ENCODE data around the gene SPAG16.

SPAG16 gene

GRCh38 chr2:214220251-214220650 is 936.0 kb downstream of the SPAG16 start:
- H3K4me1 ChIP-seq (ENCODE audit: insufficient read depth, low read length, severe bottlenecking), result no peaks in the 10 kb centered on the region
- H3K9me2 ChIP-seq (ENCODE audit: low read depth, low read length), result no peaks in the 10 kb centered on the region
- no peaks in the 10 kb centered on the region for H3K9me3 ChIP-seq (ENCODE audit: low read length)
- H3K27ac ChIP-seq (ENCODE audit: low read depth, low read length, poor library complexity, severe bottlenecking), result no peak overlapping the region
- H4K20me1 ChIP-seq (ENCODE audit: insufficient read depth, low read length), result no peaks in the 10 kb centered on the region
- H3K36me3 ChIP-seq (ENCODE audit: insufficient read depth, low read length), result no peaks in the 10 kb centered on the region
- no peak for TF ChIP-seq CTCF (IDR thresholded peaks at IDR 0.05; ENCODE audit: low read length)
- no peak for TF ChIP-seq EZH2 (IDR thresholded peaks at IDR 0.05; ENCODE audit: borderline replicate concordance, low read length)
- no peak overlapping the region for H3K4me2 ChIP-seq (ENCODE audit: low read length)
- H3K79me2 ChIP-seq (ENCODE audit: insufficient read depth, low read length), result no peaks in the 10 kb centered on the region
- no peaks in the 10 kb centered on the region for H3F3A ChIP-seq (ENCODE audit: insufficient read depth, low read length)
- no peaks in the 10 kb centered on the region for H3K27me3 ChIP-seq (ENCODE audit: insufficient read depth, low read length)
- no peak overlapping the region for H3K4me3 ChIP-seq (ENCODE audit: low read depth, low read length, poor library complexity, severe bottlenecking)
- H2AFZ ChIP-seq (ENCODE audit: low read length), result no peak overlapping the region
- H3K9ac ChIP-seq (ENCODE audit: low read length), result no peak overlapping the region

- no peak overlapping the region for H3K4me3 ChIP-seq (ENCODE audit: low read depth, low read length, poor library complexity, severe bottlenecking)
- TF ChIP-seq EZH2 (IDR thresholded peaks at IDR 0.05; ENCODE audit: borderline replicate concordance, low read length) (no peak), CTCF (IDR thresholded peaks at IDR 0.05; ENCODE audit: low read length) (no peak)
- H3K79me2 ChIP-seq (ENCODE audit: insufficient read depth, low read length), result no peaks in the 10 kb centered on the region
- H3K9ac ChIP-seq (ENCODE audit: low read length), result no peak overlapping the region
- H4K20me1 ChIP-seq (ENCODE audit: insufficient read depth, low read length), result no peaks in the 10 kb centered on the region
- no peak overlapping the region for H3K27ac ChIP-seq (ENCODE audit: low read depth, low read length, poor library complexity, severe bottlenecking)
- H3K9me2 ChIP-seq (ENCODE audit: low read depth, low read length), result no peaks in the 10 kb centered on the region
- H3K4me1 ChIP-seq (ENCODE audit: insufficient read depth, low read length, severe bottlenecking), result no peaks in the 10 kb centered on the region
- H3K36me3 ChIP-seq (ENCODE audit: insufficient read depth, low read length), result no peaks in the 10 kb centered on the region
- H3K9me3 ChIP-seq (ENCODE audit: low read length), result no peaks in the 10 kb centered on the region
- no peaks in the 10 kb centered on the region for H3K27me3 ChIP-seq (ENCODE audit: insufficient read depth, low read length)
- no peak overlapping the region for H3K4me2 ChIP-seq (ENCODE audit: low read length)
- no peaks in the 10 kb centered on the region for H3F3A ChIP-seq (ENCODE audit: insufficient read depth, low read length)
- no peak overlapping the region for H2AFZ ChIP-seq (ENCODE audit: low read length)
Measured at GRCh38 chr2:214226061-214226460, 941.8 kb downstream of the SPAG16 start.

GRCh38 chr2:214232271-214232670 is 948.0 kb downstream of the SPAG16 start:
- no peaks in the 10 kb centered on the region for H3F3A ChIP-seq (ENCODE audit: insufficient read depth, low read length)
- H3K4me1 ChIP-seq (ENCODE audit: insufficient read depth, low read length, severe bottlenecking), result no peaks in the 10 kb centered on the region
- H3K4me2 ChIP-seq (ENCODE audit: low read length), result no peak overlapping the region
- H3K79me2 ChIP-seq (ENCODE audit: insufficient read depth, low read length), result no peaks in the 10 kb centered on the region
- no peak for TF ChIP-seq EZH2 (IDR thresholded peaks at IDR 0.05; ENCODE audit: borderline replicate concordance, low read length)
- no peak for TF ChIP-seq CTCF (IDR thresholded peaks at IDR 0.05; ENCODE audit: low read length)
- no peaks in the 10 kb centered on the region for H3K27me3 ChIP-seq (ENCODE audit: insufficient read depth, low read length)
- H2AFZ ChIP-seq (ENCODE audit: low read length), result no peak overlapping the region
- H3K9ac ChIP-seq (ENCODE audit: low read length), result no peak overlapping the region
- H3K4me3 ChIP-seq (ENCODE audit: low read depth, low read length, poor library complexity, severe bottlenecking), result no peak overlapping the region
- H3K27ac ChIP-seq (ENCODE audit: low read depth, low read length, poor library complexity, severe bottlenecking), result no peak overlapping the region
- no peaks in the 10 kb centered on the region for H3K9me3 ChIP-seq (ENCODE audit: low read length)
- H3K9me2 ChIP-seq (ENCODE audit: low read depth, low read length), result no peaks in the 10 kb centered on the region
- no peaks in the 10 kb centered on the region for H3K36me3 ChIP-seq (ENCODE audit: insufficient read depth, low read length)
- no peaks in the 10 kb centered on the region for H4K20me1 ChIP-seq (ENCODE audit: insufficient read depth, low read length)

Data from OCI-LY1 (cell line).